Breast epithelium (tissue), 3 donors: Measurements from ENCODE around the gene RYR1.

Source experiments
- POLR2AphosphoS5 ChIP-seq, 3 donors: sonication (generic); formaldehyde crosslinking; IDR thresholded peaks; one replicate each; pipeline ENCODE4 v1.6.1; 2017; ENCODE audit warnings: antibody characterized with exemption in 3 of 3
- TF ChIP-seq, protein P1 (sequence below), 3 donors: fragments of 450-650 bp; IDR thresholded peaks; one replicate each; pipeline ENCODE4 v1.5.1; 2016 to 2017; ENCODE audit warnings: antibody characterized with exemption in 3 of 3, mild to moderate bottlenecking in 3 of 3, moderate library complexity in 3 of 3

DNA sequence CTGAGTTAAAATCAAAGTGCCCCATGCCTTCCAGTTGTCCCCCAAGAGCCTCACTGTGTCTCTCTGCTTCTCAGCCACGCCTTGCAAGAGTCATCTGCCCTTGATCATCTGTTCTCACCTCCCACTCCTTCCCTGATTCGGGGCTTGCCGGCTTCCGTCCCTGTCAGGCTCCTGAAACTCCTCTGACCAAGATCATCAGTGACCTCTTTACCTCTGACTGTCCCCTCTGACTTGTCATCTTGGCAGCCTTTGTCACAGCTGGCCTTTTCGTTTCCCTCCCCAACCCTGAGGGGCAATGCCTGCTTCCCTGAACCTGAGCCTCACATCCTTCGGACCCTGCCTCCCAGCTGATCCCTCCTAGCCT, 117.9 kb downstream of the RYR1 start:
- TF ChIP-seq, protein P1, sequence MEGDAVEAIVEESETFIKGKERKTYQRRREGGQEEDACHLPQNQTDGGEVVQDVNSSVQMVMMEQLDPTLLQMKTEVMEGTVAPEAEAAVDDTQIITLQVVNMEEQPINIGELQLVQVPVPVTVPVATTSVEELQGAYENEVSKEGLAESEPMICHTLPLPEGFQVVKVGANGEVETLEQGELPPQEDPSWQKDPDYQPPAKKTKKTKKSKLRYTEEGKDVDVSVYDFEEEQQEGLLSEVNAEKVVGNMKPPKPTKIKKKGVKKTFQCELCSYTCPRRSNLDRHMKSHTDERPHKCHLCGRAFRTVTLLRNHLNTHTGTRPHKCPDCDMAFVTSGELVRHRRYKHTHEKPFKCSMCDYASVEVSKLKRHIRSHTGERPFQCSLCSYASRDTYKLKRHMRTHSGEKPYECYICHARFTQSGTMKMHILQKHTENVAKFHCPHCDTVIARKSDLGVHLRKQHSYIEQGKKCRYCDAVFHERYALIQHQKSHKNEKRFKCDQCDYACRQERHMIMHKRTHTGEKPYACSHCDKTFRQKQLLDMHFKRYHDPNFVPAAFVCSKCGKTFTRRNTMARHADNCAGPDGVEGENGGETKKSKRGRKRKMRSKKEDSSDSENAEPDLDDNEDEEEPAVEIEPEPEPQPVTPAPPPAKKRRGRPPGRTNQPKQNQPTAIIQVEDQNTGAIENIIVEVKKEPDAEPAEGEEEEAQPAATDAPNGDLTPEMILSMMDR (IDR thresholded peaks at IDR 0.05), result no peak
- no peak for TF ChIP-seq POLR2AphosphoS5 (IDR thresholded peaks at IDR 0.05)
